K562 (cell line): ENCODE results near the gene STUB1. TPM values are rescaled to one million over a fixed set of nuclear protein-coding genes. Genes with fewer than 3 reads are reported as not detected.

Experiments used
- BDP1 ChIP-seq: IDR thresholded peaks from 3 replicates; pipeline ENCODE4 v1.6.1; 2011; ENCODE audit not compliant: insufficient read length, insufficient read depth
- FIP1L1 ChIP-seq: fragments of 200-400 bp; formaldehyde crosslinking; IDR thresholded peaks from 2 replicates; pipeline ENCODE4 v1.6.1; 2018; ENCODE audit warnings: mild to moderate bottlenecking, low read depth, low read length; ENCODE audit not compliant: poor library complexity, severe bottlenecking
- KDM5B ChIP-seq: fragments of 200-600 bp; sonication (generic); IDR thresholded peaks from 2 replicates; pipeline ENCODE4 v1.6.1; 2012; ENCODE audit warnings: low read depth, mild to moderate bottlenecking, moderate library complexity, low read length, control low read depth, inconsistent platforms; ENCODE audit not compliant: insufficient replicate concordance
- L3MBTL2 ChIP-seq: fragments of 450-650 bp; IDR thresholded peaks from 2 replicates; pipeline ENCODE4 v1.6.1; 2016; ENCODE audit warnings: mild to moderate bottlenecking, moderate library complexity
- SAP30 ChIP-seq: fragments of 200-600 bp; sonication (generic); IDR thresholded peaks from 2 replicates; pipeline ENCODE4 v1.6.1; 2012; ENCODE audit warnings: borderline replicate concordance, low read depth, mild to moderate bottlenecking, moderate library complexity, low read length, control low read depth, inconsistent platforms; ENCODE audit not compliant: insufficient read depth, poor library complexity, severe bottlenecking
- U2AF1 ChIP-seq: fragments of 200-400 bp; formaldehyde crosslinking; optimal IDR thresholded peaks from 2 replicates; pipeline ENCODE3; 2017; ENCODE audit warnings: mild to moderate bottlenecking, low read depth, low read length, moderate library complexity
- ZNF282 ChIP-seq: sonication (generic); formaldehyde crosslinking; IDR thresholded peaks from 2 replicates; pipeline ENCODE4 v1.8.1; 2023; ENCODE audit warnings: missing genetic modification reagents
- ZNF780A ChIP-seq: fragments of 250-450 bp; sonication (Bioruptor Pico); IDR thresholded peaks from 2 replicates; pipeline ENCODE4 v1.5.0; 2021; ENCODE audit warnings: mild to moderate bottlenecking
- polyA plus RNA-seq, 8 experiments: library from polyadenylated mRNA; depleted of rRNA in 4 of 8; stranded (reverse) in 5 of 8; unstranded in 3 of 8; fragments of >200 nt; fragmentation: Nextera tagmentation in 2 of 8; fragmentation: Illumina TruSeq in 1 of 8; extraction: Ambion mirVana in 2 of 8; extraction: Trizol in 1 of 8; gene quantifications; 2 replicates each; pipeline versions ENCODE4 v1.2.1 to v1.2.3, GENCODE V29; 2011 to 2014; ENCODE audit warnings: inconsistent platforms in 1 of 8, missing spikeins in 1 of 8
- total RNA-seq, 7 experiments: library from RNA; depleted of rRNA in 6 of 7; stranded (reverse); fragments of >200 nt in 6 of 7; fragmentation: Illumina TruSeq in 2 of 7; extraction: Trizol in 2 of 7; gene quantifications; 2 replicates each; pipeline versions ENCODE4 v1.2.1 to v1.2.3, GENCODE V29; 2011 to 2021; ENCODE audit warnings: low replicate concordance in 1 of 7
- TF ChIP-seq, protein P1 (sequence below): IDR thresholded peaks from 2 replicates; pipeline ENCODE4 v1.6.1; 2011; ENCODE audit warnings: borderline replicate concordance, low read depth, mild to moderate bottlenecking, moderate library complexity, low read length; ENCODE audit not compliant: insufficient read depth, poor library complexity, severe bottlenecking
- TF ChIP-seq, protein P2 (sequence below): fragments of 200-800 bp; sonication (Bioruptor generic); IDR thresholded peaks from 2 replicates; pipeline ENCODE4 v1.6.1; 2017; ENCODE audit warnings: missing genetic modification characterization, missing compliant biosample characterization
- TF ChIP-seq, protein P3 (sequence below), 3 experiments: fragments of 200-800 bp in 1 of 3; fragments of 250-450 bp in 1 of 3; fragments of 450-650 bp in 1 of 3; sonication (Bioruptor Pico) in 1 of 3; sonication (Bioruptor generic) in 1 of 3; formaldehyde crosslinking in 1 of 3; IDR thresholded peaks; 2 replicates each; pipeline versions ENCODE4 v1.6.1 to v1.8.0; 2016 to 2022; ENCODE audit warnings: mild to moderate bottlenecking in 2 of 3, missing genetic modification characterization in 2 of 3, missing compliant biosample characterization in 1 of 3, moderate library complexity in 1 of 3
- TF ChIP-seq, protein P4 (sequence below), 3 experiments: fragments of 200-800 bp in 1 of 3; sonication (Bioruptor generic) in 1 of 3; sonication (generic) in 1 of 3; formaldehyde crosslinking in 1 of 3; IDR thresholded peaks; 2 replicates each; pipeline versions ENCODE4 v1.6.1 to v1.8.0; 2016 to 2022; ENCODE audit warnings: mild to moderate bottlenecking in 2 of 3, missing compliant biosample characterization in 2 of 3, missing genetic modification characterization in 2 of 3, missing genetic modification reagents in 1 of 3
- TF ChIP-seq, protein P5 (sequence below), 2 experiments: IDR thresholded peaks; 2 replicates each; pipeline ENCODE4 v1.6.1; 2011; ENCODE audit warnings: borderline replicate concordance in 1 of 2, control low read depth in 1 of 2, low read depth in 1 of 2, low read length in 1 of 2, mild to moderate bottlenecking in 1 of 2, mixed read lengths in 1 of 2, moderate library complexity in 1 of 2; ENCODE audit not compliant: insufficient read depth in 1 of 2, insufficient read length in 1 of 2, poor library complexity in 1 of 2, severe bottlenecking in 1 of 2; ENCODE audit errors: extremely low read depth in 1 of 2

The STUB1 gene
- total and polyA plus RNA-seq, 9 of the 15 experiments (the other 6 are each of a cell fraction or from before 2014, with no cell fraction given) = 10.6 to 251 (median 152) TPM

DNA sequence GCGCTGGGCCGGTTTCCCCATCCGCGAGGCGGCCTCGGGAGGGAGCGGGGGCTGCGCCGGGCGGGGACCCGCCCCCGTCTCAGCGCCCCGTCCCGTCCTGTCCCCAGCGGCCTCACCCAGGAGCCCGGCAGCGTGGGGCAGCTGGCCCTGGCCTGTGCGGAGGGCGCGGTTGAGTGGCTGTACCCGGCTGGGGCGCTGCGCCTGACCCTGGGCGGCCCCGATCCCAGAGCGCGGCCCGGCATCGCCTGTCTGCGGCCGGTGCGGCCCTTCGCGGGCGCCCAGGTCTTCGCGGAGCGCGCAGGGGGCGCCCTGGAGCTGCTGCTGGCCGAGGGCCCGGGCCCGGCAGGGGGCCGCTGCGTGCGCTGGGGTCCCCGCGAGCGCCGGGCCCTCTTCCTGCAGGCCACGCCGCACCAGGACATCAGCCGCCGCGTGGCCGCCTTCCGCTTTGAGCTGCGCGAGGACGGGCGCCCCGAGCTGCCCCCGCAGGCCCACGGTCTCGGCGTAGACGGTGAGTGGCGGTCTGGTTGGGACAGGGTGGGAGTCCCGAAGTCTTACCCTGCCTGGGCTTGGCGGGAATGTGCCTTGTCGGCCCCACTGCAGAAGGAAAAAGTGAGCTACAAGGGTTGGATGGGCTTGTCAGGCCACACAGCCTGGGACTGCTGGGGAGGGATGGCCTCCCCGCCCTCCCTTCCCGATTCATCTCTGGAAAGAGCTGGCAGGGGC is 35.4 kb downstream of the STUB1 start (continued):
- TF ChIP-seq, protein P1, sequence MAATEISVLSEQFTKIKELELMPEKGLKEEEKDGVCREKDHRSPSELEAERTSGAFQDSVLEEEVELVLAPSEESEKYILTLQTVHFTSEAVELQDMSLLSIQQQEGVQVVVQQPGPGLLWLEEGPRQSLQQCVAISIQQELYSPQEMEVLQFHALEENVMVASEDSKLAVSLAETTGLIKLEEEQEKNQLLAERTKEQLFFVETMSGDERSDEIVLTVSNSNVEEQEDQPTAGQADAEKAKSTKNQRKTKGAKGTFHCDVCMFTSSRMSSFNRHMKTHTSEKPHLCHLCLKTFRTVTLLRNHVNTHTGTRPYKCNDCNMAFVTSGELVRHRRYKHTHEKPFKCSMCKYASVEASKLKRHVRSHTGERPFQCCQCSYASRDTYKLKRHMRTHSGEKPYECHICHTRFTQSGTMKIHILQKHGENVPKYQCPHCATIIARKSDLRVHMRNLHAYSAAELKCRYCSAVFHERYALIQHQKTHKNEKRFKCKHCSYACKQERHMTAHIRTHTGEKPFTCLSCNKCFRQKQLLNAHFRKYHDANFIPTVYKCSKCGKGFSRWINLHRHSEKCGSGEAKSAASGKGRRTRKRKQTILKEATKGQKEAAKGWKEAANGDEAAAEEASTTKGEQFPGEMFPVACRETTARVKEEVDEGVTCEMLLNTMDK = peak; percentile 19
- TF ChIP-seq U2AF1 (peak; percentile 71), FIP1L1 (peak; percentile 48), ZNF780A (CRISPR knock-in tag) (no peak), ZNF282 (CRISPR knock-in tag) (0 out of 2 replicates have a peak, but pooled peaks have one; percentile 56), BDP1 (no peak), L3MBTL2 (peak; percentile 84), SAP30 (peak; percentile 67), KDM5B (peak; percentile 52)
- TF ChIP-seq, protein P2, sequence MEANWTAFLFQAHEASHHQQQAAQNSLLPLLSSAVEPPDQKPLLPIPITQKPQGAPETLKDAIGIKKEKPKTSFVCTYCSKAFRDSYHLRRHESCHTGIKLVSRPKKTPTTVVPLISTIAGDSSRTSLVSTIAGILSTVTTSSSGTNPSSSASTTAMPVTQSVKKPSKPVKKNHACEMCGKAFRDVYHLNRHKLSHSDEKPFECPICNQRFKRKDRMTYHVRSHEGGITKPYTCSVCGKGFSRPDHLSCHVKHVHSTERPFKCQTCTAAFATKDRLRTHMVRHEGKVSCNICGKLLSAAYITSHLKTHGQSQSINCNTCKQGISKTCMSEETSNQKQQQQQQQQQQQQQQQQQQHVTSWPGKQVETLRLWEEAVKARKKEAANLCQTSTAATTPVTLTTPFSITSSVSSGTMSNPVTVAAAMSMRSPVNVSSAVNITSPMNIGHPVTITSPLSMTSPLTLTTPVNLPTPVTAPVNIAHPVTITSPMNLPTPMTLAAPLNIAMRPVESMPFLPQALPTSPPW (CRISPR knock-in tag) = peak; percentile 10; the same call in 1 of the 2 replicates
- TF ChIP-seq, protein P3, sequence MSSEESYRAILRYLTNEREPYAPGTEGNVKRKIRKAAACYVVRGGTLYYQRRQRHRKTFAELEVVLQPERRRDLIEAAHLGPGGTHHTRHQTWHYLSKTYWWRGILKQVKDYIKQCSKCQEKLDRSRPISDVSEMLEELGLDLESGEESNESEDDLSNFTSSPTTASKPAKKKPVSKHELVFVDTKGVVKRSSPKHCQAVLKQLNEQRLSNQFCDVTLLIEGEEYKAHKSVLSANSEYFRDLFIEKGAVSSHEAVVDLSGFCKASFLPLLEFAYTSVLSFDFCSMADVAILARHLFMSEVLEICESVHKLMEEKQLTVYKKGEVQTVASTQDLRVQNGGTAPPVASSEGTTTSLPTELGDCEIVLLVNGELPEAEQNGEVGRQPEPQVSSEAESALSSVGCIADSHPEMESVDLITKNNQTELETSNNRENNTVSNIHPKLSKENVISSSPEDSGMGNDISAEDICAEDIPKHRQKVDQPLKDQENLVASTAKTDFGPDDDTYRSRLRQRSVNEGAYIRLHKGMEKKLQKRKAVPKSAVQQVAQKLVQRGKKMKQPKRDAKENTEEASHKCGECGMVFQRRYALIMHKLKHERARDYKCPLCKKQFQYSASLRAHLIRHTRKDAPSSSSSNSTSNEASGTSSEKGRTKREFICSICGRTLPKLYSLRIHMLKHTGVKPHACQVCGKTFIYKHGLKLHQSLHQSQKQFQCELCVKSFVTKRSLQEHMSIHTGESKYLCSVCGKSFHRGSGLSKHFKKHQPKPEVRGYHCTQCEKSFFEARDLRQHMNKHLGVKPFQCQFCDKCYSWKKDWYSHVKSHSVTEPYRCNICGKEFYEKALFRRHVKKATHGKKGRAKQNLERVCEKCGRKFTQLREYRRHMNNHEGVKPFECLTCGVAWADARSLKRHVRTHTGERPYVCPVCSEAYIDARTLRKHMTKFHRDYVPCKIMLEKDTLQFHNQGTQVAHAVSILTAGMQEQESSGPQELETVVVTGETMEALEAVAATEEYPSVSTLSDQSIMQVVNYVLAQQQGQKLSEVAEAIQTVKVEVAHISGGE (CRISPR knock-in tag; IDR thresholded peaks at IDR 0.05) = peak in 1 of 3 experiments; percentile 43; a peak in 1 of 6 replicates
- TF ChIP-seq, protein P4, sequence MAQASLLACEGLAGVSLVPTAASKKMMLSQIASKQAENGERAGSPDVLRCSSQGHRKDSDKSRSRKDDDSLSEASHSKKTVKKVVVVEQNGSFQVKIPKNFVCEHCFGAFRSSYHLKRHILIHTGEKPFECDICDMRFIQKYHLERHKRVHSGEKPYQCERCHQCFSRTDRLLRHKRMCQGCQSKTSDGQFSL (CRISPR knock-in tag; IDR thresholded peaks at IDR 0.05) = no peak
- TF ChIP-seq, protein P4 (tag; IDR thresholded peaks at IDR 0.05) = no peak
- TF ChIP-seq, protein P5, sequence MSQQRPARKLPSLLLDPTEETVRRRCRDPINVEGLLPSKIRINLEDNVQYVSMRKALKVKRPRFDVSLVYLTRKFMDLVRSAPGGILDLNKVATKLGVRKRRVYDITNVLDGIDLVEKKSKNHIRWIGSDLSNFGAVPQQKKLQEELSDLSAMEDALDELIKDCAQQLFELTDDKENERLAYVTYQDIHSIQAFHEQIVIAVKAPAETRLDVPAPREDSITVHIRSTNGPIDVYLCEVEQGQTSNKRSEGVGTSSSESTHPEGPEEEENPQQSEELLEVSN (IDR thresholded peaks at IDR 0.05; ENCODE audit: borderline replicate concordance in 1 of 2, extremely low read depth in 1 of 2, insufficient read depth in 1 of 2, insufficient read length in 1 of 2, low read depth in 1 of 2, low read length in 1 of 2, poor library complexity in 1 of 2, severe bottlenecking in 1 of 2) = peak; percentile 28 to 59
